GM23338 (cell line): ENCODE measurements around the gene DENND2A.

Experiments used
- CREB1 ChIP-seq: fragments of 250-450 bp; sonication (Bioruptor Pico); IDR thresholded peaks from 2 replicates; pipeline ENCODE4 v1.5.0; 2020; ENCODE audit warnings: low read depth, mild to moderate bottlenecking, moderate library complexity
- CTCF ChIP-seq, 2 experiments: fragments of 200-600 bp in 1 of 2; sonication (generic) in 1 of 2; conservative IDR thresholded peaks; 2 replicates each; pipeline versions ENCODE4 v1.5.1 to v1.6.1; 2016 to 2017; ENCODE audit warnings: antibody characterized with exemption in 2 of 2, low read depth in 2 of 2, mild to moderate bottlenecking in 2 of 2, moderate library complexity in 1 of 2
- ETS1 ChIP-seq: IDR thresholded peaks from 2 replicates; pipeline ENCODE4 v1.6.1; 2016; ENCODE audit warnings: antibody characterized with exemption
- EZH2 ChIP-seq: fragments of 200-600 bp; sonication (generic); IDR thresholded peaks from one replicate; pipeline ENCODE4 v1.8.0; 2017; ENCODE audit warnings: antibody characterized with exemption, mild to moderate bottlenecking, low read depth; ENCODE audit not compliant: unreplicated experiment
- EZH2phosphoT487 ChIP-seq: fragments of 200-600 bp; sonication (generic); IDR thresholded peaks from one replicate; pipeline ENCODE4 v1.8.1; 2018; ENCODE audit warnings: antibody characterized with exemption; ENCODE audit not compliant: unreplicated experiment
- JUNB ChIP-seq: IDR thresholded peaks from one replicate; pipeline ENCODE4 v1.6.1; 2016; ENCODE audit warnings: antibody characterized with exemption; ENCODE audit not compliant: unreplicated experiment
- NANOG ChIP-seq: IDR thresholded peaks from 2 replicates; pipeline ENCODE4 v1.6.1; 2016; ENCODE audit warnings: antibody characterized with exemption, borderline replicate concordance
- POLR2AphosphoS5 ChIP-seq: IDR thresholded peaks from 2 replicates; pipeline ENCODE4 v1.6.1; 2016; ENCODE audit warnings: antibody characterized with exemption, low read depth
- REST ChIP-seq: IDR thresholded peaks from one replicate; pipeline ENCODE4 v1.6.1; 2018; ENCODE audit warnings: antibody characterized with exemption; ENCODE audit not compliant: unreplicated experiment

GRCh38 chr7:140676306-140676705 lies 35.7 kb upstream of the DENND2A start:
- no peak for TF ChIP-seq CTCF (conservative IDR thresholded peaks at IDR 0.05; ENCODE audit: low read depth in 2 of 2)
- TF ChIP-seq EZH2phosphoT487: no peak
- no peak for TF ChIP-seq EZH2
- TF ChIP-seq REST: no peak
- TF ChIP-seq POLR2AphosphoS5: no peak
- TF ChIP-seq JUNB: no peak
- no peak for TF ChIP-seq ETS1
- no peak for TF ChIP-seq CREB1 (CRISPR knock-in tag)
- TF ChIP-seq NANOG: no peak
